HEK293 (cell line): Measurements from ENCODE around the gene HK2.
A peak's percentile ranks its signal among the peaks of the same experiment; 100 is the strongest.
"Not testable (repeated sequence)": the region's sequence is repeated elsewhere in the genome, so short reads cannot be mapped to it uniquely, and the experiment has no call there.

Experiments
- CTCF ChIA-PET: fragments of 350-600 bp; formaldehyde crosslinking; extraction: SDS; loops from one replicate; lab custom pipeline; 2021; ENCODE audit warnings: antibody characterized with exemption; lab: Yijun Ruan, JAX
- POLR2A ChIA-PET: fragments of 300-600 bp; formaldehyde crosslinking; extraction: SDS; loops from one replicate; lab custom pipeline; 2020; ENCODE audit warnings: antibody characterized with exemption, inconsistent platforms; lab: Yijun Ruan, JAX
- H3K27ac ChIP-seq: fragments of 200-500 bp; sonication (Bioruptor generic); 2 replicates; pipeline ENCODE4 v1.5.1; 2014; ENCODE audit warnings: low read depth, low read length, control low read depth, inconsistent platforms; ENCODE audit errors: extremely low read depth
- H3K36me3 ChIP-seq, 2 experiments: fragments of 200-500 bp in 1 of 2; sonication (Bioruptor generic) in 1 of 2; 1 replicate in 1 of 2; 2 replicates in 1 of 2; pipeline ENCODE4 v1.5.1; 2014 to 2017; ENCODE audit warnings: inconsistent platforms in 2 of 2, low read length in 2 of 2; ENCODE audit not compliant: control insufficient read depth in 2 of 2, insufficient read depth in 1 of 2
- H3K4me1 ChIP-seq: fragments of 200-500 bp; sonication (Bioruptor generic); 2 replicates; pipeline ENCODE4 v1.5.1; 2014; ENCODE audit warnings: mild to moderate bottlenecking, low read length, inconsistent platforms; ENCODE audit not compliant: control insufficient read depth, insufficient read depth
- H3K4me3 ChIP-seq: 2 replicates; pipeline ENCODE4 v1.5.1; 2011; ENCODE audit warnings: low read depth, mild to moderate bottlenecking, control low read depth, low read length, moderate library complexity
- H3K9me3 ChIP-seq: fragments of 200-500 bp; sonication (Bioruptor generic); 2 replicates; pipeline ENCODE4 v1.5.1; 2014; ENCODE audit warnings: low read depth, low read length, inconsistent platforms; ENCODE audit not compliant: control insufficient read depth, insufficient read depth
- ZBTB8A ChIP-seq: fragments of 450-650 bp; formaldehyde crosslinking; IDR thresholded peaks from 2 replicates; pipeline ENCODE4 v1.5.1; 2016; ENCODE audit warnings: missing biosample characterization, missing genetic modification characterization
- ZNF266 ChIP-seq: fragments of 450-650 bp; formaldehyde crosslinking; IDR thresholded peaks from 2 replicates; pipeline ENCODE4 v1.5.1; 2016; ENCODE audit warnings: missing biosample characterization, missing genetic modification characterization, low read depth
- ZNF394 ChIP-seq: fragments of 450-650 bp; formaldehyde crosslinking; IDR thresholded peaks from 2 replicates; pipeline ENCODE4 v1.5.1; 2016; ENCODE audit warnings: missing biosample characterization, missing genetic modification characterization, mild to moderate bottlenecking, moderate library complexity, borderline replicate concordance
- ZNF426 ChIP-seq: fragments of 450-650 bp; formaldehyde crosslinking; IDR thresholded peaks from 2 replicates; pipeline ENCODE4 v1.5.1; 2017; ENCODE audit warnings: missing biosample characterization, missing genetic modification characterization, mild to moderate bottlenecking, inconsistent platforms, moderate library complexity
- ZNF510 ChIP-seq: fragments of 450-650 bp; formaldehyde crosslinking; IDR thresholded peaks from 2 replicates; pipeline ENCODE4 v1.5.1; 2018; ENCODE audit warnings: mild to moderate bottlenecking, missing genetic modification characterization, missing biosample characterization; ENCODE audit not compliant: insufficient replicate concordance
- ZNF555 ChIP-seq: fragments of 450-650 bp; formaldehyde crosslinking; conservative IDR thresholded peaks from 2 replicates; pipeline ENCODE4 v1.5.1; 2017; ENCODE audit warnings: missing biosample characterization, mild to moderate bottlenecking, missing genetic modification characterization, inconsistent platforms
- ZNF623 ChIP-seq: fragments of 450-650 bp; formaldehyde crosslinking; IDR thresholded peaks from 2 replicates; pipeline ENCODE4 v1.5.1; 2016; ENCODE audit warnings: missing biosample characterization, missing genetic modification characterization
- ZNF654 ChIP-seq: fragments of 450-650 bp; formaldehyde crosslinking; IDR thresholded peaks from 2 replicates; pipeline ENCODE4 v1.5.1; 2016; ENCODE audit warnings: low read depth, missing biosample characterization, missing genetic modification characterization
- ZNF664 ChIP-seq: fragments of 450-650 bp; formaldehyde crosslinking; IDR thresholded peaks from 2 replicates; pipeline ENCODE4 v1.5.1; 2016; ENCODE audit warnings: missing biosample characterization, missing genetic modification characterization
- ZXDB ChIP-seq: fragments of 450-650 bp; formaldehyde crosslinking; IDR thresholded peaks from 2 replicates; pipeline ENCODE4 v1.5.1; 2016; ENCODE audit warnings: missing biosample characterization, missing genetic modification characterization
- TF ChIP-seq, protein P1 (sequence below): fragments of 450-650 bp; formaldehyde crosslinking; IDR thresholded peaks from 2 replicates; pipeline ENCODE4 v1.5.1; 2016; ENCODE audit warnings: missing biosample characterization, missing genetic modification characterization
- TF ChIP-seq, protein P2 (sequence below): fragments of 450-650 bp; formaldehyde crosslinking; conservative IDR thresholded peaks from 2 replicates; pipeline ENCODE4 v1.5.1; 2016; ENCODE audit warnings: low read depth, missing biosample characterization, missing genetic modification characterization
- TF ChIP-seq, protein P3 (sequence below): fragments of 450-650 bp; formaldehyde crosslinking; conservative IDR thresholded peaks from 2 replicates; pipeline ENCODE4 v1.5.1; 2016; ENCODE audit warnings: low read depth, missing biosample characterization, missing genetic modification characterization

Gene HK2

DNA sequence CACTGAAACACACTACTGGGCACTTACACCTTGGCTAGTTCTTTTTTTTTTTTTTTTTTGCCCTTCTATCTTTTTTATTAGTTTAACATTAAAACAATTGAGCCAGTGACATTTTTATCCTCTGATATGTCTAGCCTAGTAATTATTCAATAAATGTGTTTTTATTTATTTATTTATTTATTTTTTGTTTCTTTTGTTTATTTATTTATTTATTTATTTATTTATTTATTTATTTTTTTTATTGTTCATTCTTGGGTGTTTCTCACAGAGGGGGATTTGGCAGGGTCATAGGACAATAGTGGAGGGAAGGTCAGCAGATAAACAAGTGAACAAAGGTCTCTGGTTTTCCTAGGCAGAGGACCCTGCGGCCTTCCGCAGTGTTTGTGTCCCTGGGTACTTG lies 39.0 kb upstream of the HK2 start:
- not testable (repeated sequence) for H3K36me3 ChIP-seq
- TF ChIP-seq ZNF664 (tag by site-specific recombination) (0 out of 2 replicates have a peak, but pooled peaks have one; percentile 38), ZXDB (peak; percentile 49; the same call in 1 of the 2 replicates), ZBTB8A (tag by site-specific recombination) (peak; percentile 59), ZNF623 (tag by site-specific recombination) (peak; percentile 66), ZNF266 (tag by site-specific recombination) (0 out of 2 replicates have a peak, but pooled peaks have one; percentile 44), ZNF654 (tag by site-specific recombination) (peak; percentile 32), ZNF394 (tag by site-specific recombination) (peak; percentile 84; the same call in 1 of the 2 replicates), ZNF510 (tag by site-specific recombination) (peak; percentile 39), ZNF426 (tag by site-specific recombination) (peak; percentile 70), ZNF555 (tag by site-specific recombination) (peak; percentile 71)
- TF ChIP-seq, protein P1, sequence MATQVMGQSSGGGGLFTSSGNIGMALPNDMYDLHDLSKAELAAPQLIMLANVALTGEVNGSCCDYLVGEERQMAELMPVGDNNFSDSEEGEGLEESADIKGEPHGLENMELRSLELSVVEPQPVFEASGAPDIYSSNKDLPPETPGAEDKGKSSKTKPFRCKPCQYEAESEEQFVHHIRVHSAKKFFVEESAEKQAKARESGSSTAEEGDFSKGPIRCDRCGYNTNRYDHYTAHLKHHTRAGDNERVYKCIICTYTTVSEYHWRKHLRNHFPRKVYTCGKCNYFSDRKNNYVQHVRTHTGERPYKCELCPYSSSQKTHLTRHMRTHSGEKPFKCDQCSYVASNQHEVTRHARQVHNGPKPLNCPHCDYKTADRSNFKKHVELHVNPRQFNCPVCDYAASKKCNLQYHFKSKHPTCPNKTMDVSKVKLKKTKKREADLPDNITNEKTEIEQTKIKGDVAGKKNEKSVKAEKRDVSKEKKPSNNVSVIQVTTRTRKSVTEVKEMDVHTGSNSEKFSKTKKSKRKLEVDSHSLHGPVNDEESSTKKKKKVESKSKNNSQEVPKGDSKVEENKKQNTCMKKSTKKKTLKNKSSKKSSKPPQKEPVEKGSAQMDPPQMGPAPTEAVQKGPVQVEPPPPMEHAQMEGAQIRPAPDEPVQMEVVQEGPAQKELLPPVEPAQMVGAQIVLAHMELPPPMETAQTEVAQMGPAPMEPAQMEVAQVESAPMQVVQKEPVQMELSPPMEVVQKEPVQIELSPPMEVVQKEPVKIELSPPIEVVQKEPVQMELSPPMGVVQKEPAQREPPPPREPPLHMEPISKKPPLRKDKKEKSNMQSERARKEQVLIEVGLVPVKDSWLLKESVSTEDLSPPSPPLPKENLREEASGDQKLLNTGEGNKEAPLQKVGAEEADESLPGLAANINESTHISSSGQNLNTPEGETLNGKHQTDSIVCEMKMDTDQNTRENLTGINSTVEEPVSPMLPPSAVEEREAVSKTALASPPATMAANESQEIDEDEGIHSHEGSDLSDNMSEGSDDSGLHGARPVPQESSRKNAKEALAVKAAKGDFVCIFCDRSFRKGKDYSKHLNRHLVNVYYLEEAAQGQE (tag by site-specific recombination), result peak; percentile 54; the same call in 1 of the 2 replicates
- TF ChIP-seq, protein P2, sequence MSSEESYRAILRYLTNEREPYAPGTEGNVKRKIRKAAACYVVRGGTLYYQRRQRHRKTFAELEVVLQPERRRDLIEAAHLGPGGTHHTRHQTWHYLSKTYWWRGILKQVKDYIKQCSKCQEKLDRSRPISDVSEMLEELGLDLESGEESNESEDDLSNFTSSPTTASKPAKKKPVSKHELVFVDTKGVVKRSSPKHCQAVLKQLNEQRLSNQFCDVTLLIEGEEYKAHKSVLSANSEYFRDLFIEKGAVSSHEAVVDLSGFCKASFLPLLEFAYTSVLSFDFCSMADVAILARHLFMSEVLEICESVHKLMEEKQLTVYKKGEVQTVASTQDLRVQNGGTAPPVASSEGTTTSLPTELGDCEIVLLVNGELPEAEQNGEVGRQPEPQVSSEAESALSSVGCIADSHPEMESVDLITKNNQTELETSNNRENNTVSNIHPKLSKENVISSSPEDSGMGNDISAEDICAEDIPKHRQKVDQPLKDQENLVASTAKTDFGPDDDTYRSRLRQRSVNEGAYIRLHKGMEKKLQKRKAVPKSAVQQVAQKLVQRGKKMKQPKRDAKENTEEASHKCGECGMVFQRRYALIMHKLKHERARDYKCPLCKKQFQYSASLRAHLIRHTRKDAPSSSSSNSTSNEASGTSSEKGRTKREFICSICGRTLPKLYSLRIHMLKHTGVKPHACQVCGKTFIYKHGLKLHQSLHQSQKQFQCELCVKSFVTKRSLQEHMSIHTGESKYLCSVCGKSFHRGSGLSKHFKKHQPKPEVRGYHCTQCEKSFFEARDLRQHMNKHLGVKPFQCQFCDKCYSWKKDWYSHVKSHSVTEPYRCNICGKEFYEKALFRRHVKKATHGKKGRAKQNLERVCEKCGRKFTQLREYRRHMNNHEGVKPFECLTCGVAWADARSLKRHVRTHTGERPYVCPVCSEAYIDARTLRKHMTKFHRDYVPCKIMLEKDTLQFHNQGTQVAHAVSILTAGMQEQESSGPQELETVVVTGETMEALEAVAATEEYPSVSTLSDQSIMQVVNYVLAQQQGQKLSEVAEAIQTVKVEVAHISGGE (tag by site-specific recombination), result peak; percentile 47; the same call in 1 of the 2 replicates
- TF ChIP-seq, protein P3, sequence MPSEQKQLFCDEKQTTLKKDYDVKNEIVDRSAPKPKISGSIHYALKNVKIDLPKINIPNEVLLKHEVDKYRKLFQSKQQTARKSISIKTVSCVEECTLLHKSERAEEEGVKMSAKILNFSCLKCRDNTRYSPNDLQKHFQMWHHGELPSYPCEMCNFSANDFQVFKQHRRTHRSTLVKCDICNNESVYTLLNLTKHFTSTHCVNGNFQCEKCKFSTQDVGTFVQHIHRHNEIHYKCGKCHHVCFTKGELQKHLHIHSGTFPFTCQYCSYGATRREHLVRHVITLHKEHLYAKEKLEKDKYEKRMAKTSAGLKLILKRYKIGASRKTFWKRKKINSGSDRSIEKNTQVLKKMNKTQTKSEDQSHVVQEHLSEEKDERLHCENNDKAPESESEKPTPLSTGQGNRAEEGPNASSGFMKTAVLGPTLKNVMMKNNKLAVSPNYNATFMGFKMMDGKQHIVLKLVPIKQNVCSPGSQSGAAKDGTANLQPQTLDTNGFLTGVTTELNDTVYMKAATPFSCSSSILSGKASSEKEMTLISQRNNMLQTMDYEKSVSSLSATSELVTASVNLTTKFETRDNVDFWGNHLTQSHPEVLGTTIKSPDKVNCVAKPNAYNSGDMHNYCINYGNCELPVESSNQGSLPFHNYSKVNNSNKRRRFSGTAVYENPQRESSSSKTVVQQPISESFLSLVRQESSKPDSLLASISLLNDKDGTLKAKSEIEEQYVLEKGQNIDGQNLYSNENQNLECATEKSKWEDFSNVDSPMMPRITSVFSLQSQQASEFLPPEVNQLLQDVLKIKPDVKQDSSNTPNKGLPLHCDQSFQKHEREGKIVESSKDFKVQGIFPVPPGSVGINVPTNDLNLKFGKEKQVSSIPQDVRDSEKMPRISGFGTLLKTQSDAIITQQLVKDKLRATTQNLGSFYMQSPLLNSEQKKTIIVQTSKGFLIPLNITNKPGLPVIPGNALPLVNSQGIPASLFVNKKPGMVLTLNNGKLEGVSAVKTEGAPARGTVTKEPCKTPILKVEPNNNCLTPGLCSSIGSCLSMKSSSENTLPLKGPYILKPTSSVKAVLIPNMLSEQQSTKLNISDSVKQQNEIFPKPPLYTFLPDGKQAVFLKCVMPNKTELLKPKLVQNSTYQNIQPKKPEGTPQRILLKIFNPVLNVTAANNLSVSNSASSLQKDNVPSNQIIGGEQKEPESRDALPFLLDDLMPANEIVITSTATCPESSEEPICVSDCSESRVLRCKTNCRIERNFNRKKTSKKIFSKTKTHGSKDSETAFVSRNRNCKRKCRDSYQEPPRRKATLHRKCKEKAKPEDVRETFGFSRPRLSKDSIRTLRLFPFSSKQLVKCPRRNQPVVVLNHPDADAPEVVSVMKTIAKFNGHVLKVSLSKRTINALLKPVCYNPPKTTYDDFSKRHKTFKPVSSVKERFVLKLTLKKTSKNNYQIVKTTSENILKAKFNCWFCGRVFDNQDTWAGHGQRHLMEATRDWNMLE (tag by site-specific recombination), result peak; percentile 74
- TF ChIP-seq, all 188 proteins: peak for 13; not testable (repeated sequence) for 175
- POLR2A ChIA-PET, H3K27ac ChIP-seq, H3K9me3 ChIP-seq, H3K4me1 ChIP-seq, CTCF ChIA-PET, H3K4me3 ChIP-seq: not testable (repeated sequence)
